ENCODE measurements around the gene MZT1.

MZT1 gene

GRCh38 chr13:72680353-72680752 is 47.1 kb downstream of the MZT1 start:
- DNase-seq (ENCODE audit: low spot score): no peak

GRCh38 chr13:72678312-72678711 is 49.1 kb downstream of the MZT1 start:
- DNase-seq (ENCODE audit: low spot score): no peak

- DNase-seq (ENCODE audit: low spot score): no peak
Measured at GRCh38 chr13:72677431-72677830, 50.0 kb downstream of the MZT1 start.

- no peak for DNase-seq (ENCODE audit: low spot score)
Measured at GRCh38 chr13:72666391-72666790, 61.0 kb downstream of the MZT1 start.

GRCh38 chr13:72662548-72662947 is 64.9 kb downstream of the MZT1 start:
- DNase-seq (ENCODE audit: low spot score): no peak

Data from LoVo (cell line).